ENCODE data around the gene RASGRF1.

DNA sequence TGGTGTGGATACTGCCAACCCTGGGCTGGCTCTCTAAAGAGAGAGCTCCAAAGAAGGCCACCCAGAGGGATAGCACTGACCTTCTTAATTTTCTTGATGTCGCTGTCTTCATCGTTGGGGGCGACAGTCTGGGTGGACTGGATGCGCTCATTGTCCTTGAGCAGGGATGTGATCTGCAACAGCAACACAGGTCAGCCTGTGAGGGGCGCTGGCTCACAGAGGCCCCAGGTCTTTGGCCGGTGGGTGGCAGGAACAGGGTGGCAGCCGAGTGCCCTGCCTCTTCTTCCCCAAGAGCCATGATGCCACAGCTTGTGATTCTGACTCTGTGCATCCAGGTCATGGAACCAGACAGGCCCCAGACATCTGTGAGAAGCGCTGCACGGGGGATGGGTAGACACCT lies 41.2 kb downstream of the RASGRF1 start:
- TF ChIP-seq, protein P1, sequence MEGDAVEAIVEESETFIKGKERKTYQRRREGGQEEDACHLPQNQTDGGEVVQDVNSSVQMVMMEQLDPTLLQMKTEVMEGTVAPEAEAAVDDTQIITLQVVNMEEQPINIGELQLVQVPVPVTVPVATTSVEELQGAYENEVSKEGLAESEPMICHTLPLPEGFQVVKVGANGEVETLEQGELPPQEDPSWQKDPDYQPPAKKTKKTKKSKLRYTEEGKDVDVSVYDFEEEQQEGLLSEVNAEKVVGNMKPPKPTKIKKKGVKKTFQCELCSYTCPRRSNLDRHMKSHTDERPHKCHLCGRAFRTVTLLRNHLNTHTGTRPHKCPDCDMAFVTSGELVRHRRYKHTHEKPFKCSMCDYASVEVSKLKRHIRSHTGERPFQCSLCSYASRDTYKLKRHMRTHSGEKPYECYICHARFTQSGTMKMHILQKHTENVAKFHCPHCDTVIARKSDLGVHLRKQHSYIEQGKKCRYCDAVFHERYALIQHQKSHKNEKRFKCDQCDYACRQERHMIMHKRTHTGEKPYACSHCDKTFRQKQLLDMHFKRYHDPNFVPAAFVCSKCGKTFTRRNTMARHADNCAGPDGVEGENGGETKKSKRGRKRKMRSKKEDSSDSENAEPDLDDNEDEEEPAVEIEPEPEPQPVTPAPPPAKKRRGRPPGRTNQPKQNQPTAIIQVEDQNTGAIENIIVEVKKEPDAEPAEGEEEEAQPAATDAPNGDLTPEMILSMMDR (IDR thresholded peaks at IDR 0.05) = no peak
- TF ChIP-seq POLR2AphosphoS5 (IDR thresholded peaks at IDR 0.05; ENCODE audit: low read depth, low read length) (no peak), SIN3A (IDR thresholded peaks at IDR 0.05; ENCODE audit: borderline replicate concordance, insufficient read depth, low read depth, low read length) (no peak), TCF7L2 (IDR thresholded peaks at IDR 0.05; ENCODE audit: low read depth, low read length) (no peak)
- TF ChIP-seq, protein P2, sequence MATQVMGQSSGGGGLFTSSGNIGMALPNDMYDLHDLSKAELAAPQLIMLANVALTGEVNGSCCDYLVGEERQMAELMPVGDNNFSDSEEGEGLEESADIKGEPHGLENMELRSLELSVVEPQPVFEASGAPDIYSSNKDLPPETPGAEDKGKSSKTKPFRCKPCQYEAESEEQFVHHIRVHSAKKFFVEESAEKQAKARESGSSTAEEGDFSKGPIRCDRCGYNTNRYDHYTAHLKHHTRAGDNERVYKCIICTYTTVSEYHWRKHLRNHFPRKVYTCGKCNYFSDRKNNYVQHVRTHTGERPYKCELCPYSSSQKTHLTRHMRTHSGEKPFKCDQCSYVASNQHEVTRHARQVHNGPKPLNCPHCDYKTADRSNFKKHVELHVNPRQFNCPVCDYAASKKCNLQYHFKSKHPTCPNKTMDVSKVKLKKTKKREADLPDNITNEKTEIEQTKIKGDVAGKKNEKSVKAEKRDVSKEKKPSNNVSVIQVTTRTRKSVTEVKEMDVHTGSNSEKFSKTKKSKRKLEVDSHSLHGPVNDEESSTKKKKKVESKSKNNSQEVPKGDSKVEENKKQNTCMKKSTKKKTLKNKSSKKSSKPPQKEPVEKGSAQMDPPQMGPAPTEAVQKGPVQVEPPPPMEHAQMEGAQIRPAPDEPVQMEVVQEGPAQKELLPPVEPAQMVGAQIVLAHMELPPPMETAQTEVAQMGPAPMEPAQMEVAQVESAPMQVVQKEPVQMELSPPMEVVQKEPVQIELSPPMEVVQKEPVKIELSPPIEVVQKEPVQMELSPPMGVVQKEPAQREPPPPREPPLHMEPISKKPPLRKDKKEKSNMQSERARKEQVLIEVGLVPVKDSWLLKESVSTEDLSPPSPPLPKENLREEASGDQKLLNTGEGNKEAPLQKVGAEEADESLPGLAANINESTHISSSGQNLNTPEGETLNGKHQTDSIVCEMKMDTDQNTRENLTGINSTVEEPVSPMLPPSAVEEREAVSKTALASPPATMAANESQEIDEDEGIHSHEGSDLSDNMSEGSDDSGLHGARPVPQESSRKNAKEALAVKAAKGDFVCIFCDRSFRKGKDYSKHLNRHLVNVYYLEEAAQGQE (IDR thresholded peaks at IDR 0.05; ENCODE audit: insufficient read depth in 1 of 2, low read depth in 2 of 2, low read length in 1 of 2) = no peak

All from Panc1 (cell line).